Endothelial cell (in vitro differentiated cells): Measurements from ENCODE around the gene PDK4. TPM values are rescaled to one million over a fixed set of nuclear protein-coding genes. Genes with fewer than 3 reads are reported as not detected.

Experiments used
- DNase-seq: peaks from one replicate; pipeline ENCODE4 v3.0.0; 2021; ENCODE audit warnings: low spot score
- H3K27ac Mint-ChIP-seq: one replicate; pipeline ENCODE4 v1.8.0; 2021; ENCODE audit warnings: mixed read lengths, inconsistent platforms; ENCODE audit not compliant: unreplicated experiment
- H3K27me3 Mint-ChIP-seq: one replicate; pipeline ENCODE4 v1.8.0; 2021; ENCODE audit warnings: mild to moderate bottlenecking, moderate library complexity, mixed read lengths, inconsistent platforms; ENCODE audit not compliant: unreplicated experiment
- H3K36me3 Mint-ChIP-seq: one replicate; pipeline ENCODE4 v1.8.0; 2021; ENCODE audit warnings: mild to moderate bottlenecking, low read depth, mixed read lengths, inconsistent platforms; ENCODE audit not compliant: unreplicated experiment
- H3K4me1 Mint-ChIP-seq: one replicate; pipeline ENCODE4 v1.8.0; 2021; ENCODE audit warnings: mild to moderate bottlenecking, mixed read lengths, inconsistent platforms; ENCODE audit not compliant: unreplicated experiment
- H3K4me3 Mint-ChIP-seq: one replicate; pipeline ENCODE4 v1.8.0; 2021; ENCODE audit warnings: mild to moderate bottlenecking, mixed read lengths, inconsistent platforms; ENCODE audit not compliant: unreplicated experiment
- H3K9me3 Mint-ChIP-seq: one replicate; pipeline ENCODE4 v1.8.0; 2021; ENCODE audit warnings: mixed read lengths, inconsistent platforms; ENCODE audit not compliant: unreplicated experiment
- total RNA-seq: library from RNA; stranded (reverse); fragmentation: NEBNext Ultra II Directional; extraction: Animal tissue kit (Norgen Biotek cat#: 25700); gene quantifications from one replicate; pipeline ENCODE4 v1.2.1, GENCODE V29; 2021; ENCODE audit not compliant: unreplicated experiment
- TF ChIP-seq, protein P1 (sequence below): fragments of 200-600 bp; sonication (generic); IDR thresholded peaks from one replicate; pipeline ENCODE4 v1.5.0; 2021; ENCODE audit warnings: antibody characterized with exemption; ENCODE audit not compliant: unreplicated experiment

Gene PDK4
- total RNA-seq, 1 donor from 2014 or later, result 0.23 TPM

DNA sequence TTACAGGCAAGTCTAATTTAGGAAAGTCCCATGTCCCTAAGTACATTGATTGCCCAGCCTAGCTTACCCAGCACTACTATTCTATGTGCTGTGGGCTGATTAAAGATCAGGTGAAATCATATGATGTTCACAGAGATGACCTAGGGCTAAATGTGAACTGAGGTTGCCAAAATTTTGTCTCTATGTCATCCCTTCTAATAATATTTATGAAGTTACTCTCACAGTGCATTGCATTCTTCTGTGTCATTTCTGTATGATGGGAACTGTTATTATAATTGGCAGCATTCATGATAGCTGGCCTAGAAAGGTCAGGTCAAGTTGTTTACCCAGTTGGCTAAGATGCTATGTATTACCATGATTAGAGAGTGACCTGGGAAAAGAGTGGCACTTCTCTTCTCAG, 2.8 kb upstream of the PDK4 start:
- H3K9me3 Mint-ChIP-seq, result no peaks in the 10 kb centered on the region
- no peak overlapping the region for H3K4me3 Mint-ChIP-seq
- peaks cover 11% of the 10 kb centered on the region for H3K4me1 Mint-ChIP-seq
- H3K27ac Mint-ChIP-seq, result no peak overlapping the region
- no peaks in the 10 kb centered on the region for H3K36me3 Mint-ChIP-seq
- H3K27me3 Mint-ChIP-seq, result peaks cover 7% of the 10 kb centered on the region
- TF ChIP-seq, protein P1, sequence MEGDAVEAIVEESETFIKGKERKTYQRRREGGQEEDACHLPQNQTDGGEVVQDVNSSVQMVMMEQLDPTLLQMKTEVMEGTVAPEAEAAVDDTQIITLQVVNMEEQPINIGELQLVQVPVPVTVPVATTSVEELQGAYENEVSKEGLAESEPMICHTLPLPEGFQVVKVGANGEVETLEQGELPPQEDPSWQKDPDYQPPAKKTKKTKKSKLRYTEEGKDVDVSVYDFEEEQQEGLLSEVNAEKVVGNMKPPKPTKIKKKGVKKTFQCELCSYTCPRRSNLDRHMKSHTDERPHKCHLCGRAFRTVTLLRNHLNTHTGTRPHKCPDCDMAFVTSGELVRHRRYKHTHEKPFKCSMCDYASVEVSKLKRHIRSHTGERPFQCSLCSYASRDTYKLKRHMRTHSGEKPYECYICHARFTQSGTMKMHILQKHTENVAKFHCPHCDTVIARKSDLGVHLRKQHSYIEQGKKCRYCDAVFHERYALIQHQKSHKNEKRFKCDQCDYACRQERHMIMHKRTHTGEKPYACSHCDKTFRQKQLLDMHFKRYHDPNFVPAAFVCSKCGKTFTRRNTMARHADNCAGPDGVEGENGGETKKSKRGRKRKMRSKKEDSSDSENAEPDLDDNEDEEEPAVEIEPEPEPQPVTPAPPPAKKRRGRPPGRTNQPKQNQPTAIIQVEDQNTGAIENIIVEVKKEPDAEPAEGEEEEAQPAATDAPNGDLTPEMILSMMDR, result no peak
- no peak for DNase-seq

DNA sequence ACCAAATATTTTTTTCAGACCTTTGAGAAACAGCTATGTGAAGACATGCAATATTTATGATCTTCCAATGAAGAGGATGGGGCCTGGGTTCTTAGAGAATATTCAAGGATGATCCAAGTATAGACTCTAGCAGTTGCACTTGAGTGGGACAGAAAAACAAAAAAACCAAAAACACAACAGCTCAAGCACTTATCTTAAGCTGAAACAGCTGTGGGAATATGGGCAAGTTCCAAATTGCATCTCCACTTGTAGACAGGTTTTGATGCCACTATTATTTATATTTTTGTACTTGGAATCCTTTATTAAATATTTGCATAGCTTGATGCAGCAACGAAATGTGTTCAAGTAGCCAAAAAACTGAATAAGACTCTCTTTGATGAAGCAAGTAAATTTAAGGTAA, 2.2 kb upstream of the PDK4 start:
- Mint-ChIP-seq H3K4me3 (no peak overlapping the region), H3K27me3 (peaks cover 7% of the 10 kb centered on the region)

DNA sequence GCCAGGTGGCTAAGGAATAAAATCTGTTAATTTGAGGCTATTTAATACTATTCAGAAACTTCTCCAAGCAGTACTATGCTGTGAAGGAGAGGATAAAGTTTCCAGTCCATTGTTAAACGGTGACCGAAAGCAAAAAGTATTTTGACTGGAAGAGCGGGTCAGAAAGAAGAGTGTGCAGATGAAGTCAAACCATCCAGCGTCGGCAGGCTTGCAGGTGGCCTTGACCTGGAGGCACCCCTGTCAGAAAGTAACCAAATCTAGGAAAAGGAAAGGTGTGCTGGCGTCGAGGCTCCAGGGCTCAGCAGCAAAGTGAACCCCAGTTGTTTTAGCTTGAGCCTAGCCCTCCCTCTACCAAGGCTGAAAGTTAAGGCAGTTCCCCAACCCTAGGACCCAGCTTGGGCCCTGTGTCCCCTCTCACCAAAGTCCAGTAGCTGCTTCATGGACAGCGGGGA, 544 bp downstream of the PDK4 start:
- Mint-ChIP-seq H3K4me3 (peak overlapping the region; percentile 95), H3K9me3 (no peaks in the 10 kb centered on the region), H3K27me3 (peaks cover 7% of the 10 kb centered on the region), H3K27ac (no peak overlapping the region), H3K4me1 (peaks cover 11% of the 10 kb centered on the region), H3K36me3 (no peaks in the 10 kb centered on the region)
- TF ChIP-seq, protein P1, result no peak
- no peak for DNase-seq

More for the DNA sequence above, 2.2 kb upstream of the PDK4 start:
- DNase-seq, result no peak
- no peak overlapping the region for H3K27ac Mint-ChIP-seq
- H3K36me3 Mint-ChIP-seq, result no peaks in the 10 kb centered on the region
- TF ChIP-seq, protein P1, result no peak
- peaks cover 11% of the 10 kb centered on the region for H3K4me1 Mint-ChIP-seq
- no peaks in the 10 kb centered on the region for H3K9me3 Mint-ChIP-seq

DNA sequence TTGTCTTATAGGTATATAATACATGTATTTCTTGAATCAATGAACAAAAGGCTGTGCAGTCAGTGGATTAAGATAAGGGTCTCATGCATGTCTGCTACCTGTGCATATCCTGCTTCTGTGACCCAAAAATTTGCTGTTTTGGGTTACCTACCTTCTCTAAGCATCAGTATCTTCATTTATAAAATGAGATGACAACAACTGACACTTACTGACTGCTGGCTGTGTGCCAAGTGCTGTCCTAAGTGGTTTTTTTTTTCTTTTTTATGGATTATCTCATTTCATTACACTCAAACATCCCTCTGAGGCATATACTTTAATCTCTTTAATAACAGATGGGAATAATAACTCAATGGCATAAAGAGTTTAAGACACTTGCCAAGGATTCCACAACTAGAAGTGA, 2.1 kb downstream of the PDK4 start:
- Mint-ChIP-seq H3K27me3 (peaks cover 6% of the 10 kb centered on the region), H3K36me3 (no peaks in the 10 kb centered on the region), H3K27ac (no peak overlapping the region), H3K4me1 (peaks cover 11% of the 10 kb centered on the region), H3K4me3 (no peak overlapping the region), H3K9me3 (no peaks in the 10 kb centered on the region)
- DNase-seq, result no peak
- TF ChIP-seq, protein P1, result no peak

DNA sequence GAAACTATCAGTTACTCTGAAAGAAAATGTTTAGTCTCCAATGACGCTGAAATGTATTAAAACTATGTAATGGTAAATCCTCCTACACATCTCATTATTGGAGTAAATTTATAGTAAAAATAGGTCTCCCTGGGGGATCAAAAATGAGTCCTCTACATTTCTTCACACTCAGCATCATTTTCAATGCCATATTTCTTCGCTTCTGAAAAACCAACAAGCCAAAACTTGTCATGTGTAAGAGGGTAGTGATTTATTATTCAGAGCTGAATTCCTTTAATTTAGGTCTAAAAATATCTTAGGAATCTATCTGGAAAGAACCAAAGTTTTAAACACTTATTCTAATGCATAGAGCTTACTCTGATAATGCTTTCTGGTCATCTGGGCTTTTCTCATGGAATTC, 3.0 kb downstream of the PDK4 start:
- no peak overlapping the region for H3K27ac Mint-ChIP-seq
- no peak overlapping the region for H3K4me3 Mint-ChIP-seq
- no peaks in the 10 kb centered on the region for H3K9me3 Mint-ChIP-seq
- peaks cover 11% of the 10 kb centered on the region for H3K4me1 Mint-ChIP-seq
- peaks cover 6% of the 10 kb centered on the region for H3K27me3 Mint-ChIP-seq
- TF ChIP-seq, protein P1, result no peak
- H3K36me3 Mint-ChIP-seq, result no peaks in the 10 kb centered on the region
- no peak for DNase-seq
